ENCODE data around the gene YY1. TPM values are rescaled to one million over a fixed set of nuclear protein-coding genes. Genes with fewer than 3 reads are reported as not detected.

YY1 gene
- total and polyA plus RNA-seq, 2 experiments from 2014 or later = 32.6 to 58.5 TPM

DNA sequence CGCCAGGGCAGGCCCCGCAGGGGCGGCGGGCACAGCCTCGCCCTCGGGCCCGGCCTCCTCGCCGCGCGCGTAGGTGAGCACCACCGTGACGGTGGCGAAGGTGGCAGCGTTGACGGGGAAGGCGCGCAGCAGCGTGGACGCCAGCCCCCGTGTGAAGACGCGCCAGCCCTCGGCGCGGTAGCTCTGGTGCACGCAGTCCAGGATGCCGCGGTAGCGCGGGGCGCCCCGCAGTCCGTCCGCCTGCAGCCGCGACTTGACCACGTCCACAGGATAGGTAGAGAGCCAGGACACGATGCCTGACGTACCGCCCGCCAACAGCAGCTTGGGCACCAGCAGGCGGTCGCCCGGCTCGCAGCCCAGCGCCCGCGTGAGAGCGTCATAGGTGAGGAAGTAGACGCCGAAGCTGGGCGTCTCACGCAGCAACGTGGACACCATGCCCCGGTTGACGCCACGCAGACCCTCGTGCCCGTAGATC lies 53.4 kb downstream of the YY1 start:
- no peaks in the 10 kb centered on the region for H4K20me1 ChIP-seq (ENCODE audit: insufficient read depth, poor library complexity, severe bottlenecking)
- H2AFZ ChIP-seq = no peak overlapping the region
- peaks cover 5% of the 10 kb centered on the region for H3K4me1 ChIP-seq (ENCODE audit: insufficient read depth)
- 98% methylated on average over 30 of the region's 61 CpGs for WGBS (ENCODE audit: low lambda C conversion rate, missing lambda C conversion rate)
- H3K27ac ChIP-seq = no peak overlapping the region
- no peaks in the 10 kb centered on the region for H3K36me3 ChIP-seq (replicated peaks; ENCODE audit: insufficient read depth, low read depth)
- no peak for DNase-seq (ENCODE audit: low spot score)
- no peaks in the 10 kb centered on the region for H3K27me3 ChIP-seq
- no peaks in the 10 kb centered on the region for H3K9me2 ChIP-seq (replicated peaks; ENCODE audit: insufficient read depth)
- no peaks in the 10 kb centered on the region for H3K9me3 ChIP-seq (ENCODE audit: low read depth)
- H3K79me2 ChIP-seq = peaks cover 2% of the 10 kb centered on the region
- no peak overlapping the region for H3K4me3 ChIP-seq
- no peak for TF ChIP-seq EZH2phosphoT487 (IDR thresholded peaks at IDR 0.05; ENCODE audit: low read depth, severe bottlenecking, unreplicated experiment)
- TF ChIP-seq EZH2 (IDR thresholded peaks at IDR 0.05; ENCODE audit: borderline replicate concordance) = no peak
- TF ChIP-seq, protein P1, sequence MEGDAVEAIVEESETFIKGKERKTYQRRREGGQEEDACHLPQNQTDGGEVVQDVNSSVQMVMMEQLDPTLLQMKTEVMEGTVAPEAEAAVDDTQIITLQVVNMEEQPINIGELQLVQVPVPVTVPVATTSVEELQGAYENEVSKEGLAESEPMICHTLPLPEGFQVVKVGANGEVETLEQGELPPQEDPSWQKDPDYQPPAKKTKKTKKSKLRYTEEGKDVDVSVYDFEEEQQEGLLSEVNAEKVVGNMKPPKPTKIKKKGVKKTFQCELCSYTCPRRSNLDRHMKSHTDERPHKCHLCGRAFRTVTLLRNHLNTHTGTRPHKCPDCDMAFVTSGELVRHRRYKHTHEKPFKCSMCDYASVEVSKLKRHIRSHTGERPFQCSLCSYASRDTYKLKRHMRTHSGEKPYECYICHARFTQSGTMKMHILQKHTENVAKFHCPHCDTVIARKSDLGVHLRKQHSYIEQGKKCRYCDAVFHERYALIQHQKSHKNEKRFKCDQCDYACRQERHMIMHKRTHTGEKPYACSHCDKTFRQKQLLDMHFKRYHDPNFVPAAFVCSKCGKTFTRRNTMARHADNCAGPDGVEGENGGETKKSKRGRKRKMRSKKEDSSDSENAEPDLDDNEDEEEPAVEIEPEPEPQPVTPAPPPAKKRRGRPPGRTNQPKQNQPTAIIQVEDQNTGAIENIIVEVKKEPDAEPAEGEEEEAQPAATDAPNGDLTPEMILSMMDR (IDR thresholded peaks at IDR 0.05; ENCODE audit: poor library complexity) = no peak
- H3K4me2 ChIP-seq = no peak overlapping the region

DNA sequence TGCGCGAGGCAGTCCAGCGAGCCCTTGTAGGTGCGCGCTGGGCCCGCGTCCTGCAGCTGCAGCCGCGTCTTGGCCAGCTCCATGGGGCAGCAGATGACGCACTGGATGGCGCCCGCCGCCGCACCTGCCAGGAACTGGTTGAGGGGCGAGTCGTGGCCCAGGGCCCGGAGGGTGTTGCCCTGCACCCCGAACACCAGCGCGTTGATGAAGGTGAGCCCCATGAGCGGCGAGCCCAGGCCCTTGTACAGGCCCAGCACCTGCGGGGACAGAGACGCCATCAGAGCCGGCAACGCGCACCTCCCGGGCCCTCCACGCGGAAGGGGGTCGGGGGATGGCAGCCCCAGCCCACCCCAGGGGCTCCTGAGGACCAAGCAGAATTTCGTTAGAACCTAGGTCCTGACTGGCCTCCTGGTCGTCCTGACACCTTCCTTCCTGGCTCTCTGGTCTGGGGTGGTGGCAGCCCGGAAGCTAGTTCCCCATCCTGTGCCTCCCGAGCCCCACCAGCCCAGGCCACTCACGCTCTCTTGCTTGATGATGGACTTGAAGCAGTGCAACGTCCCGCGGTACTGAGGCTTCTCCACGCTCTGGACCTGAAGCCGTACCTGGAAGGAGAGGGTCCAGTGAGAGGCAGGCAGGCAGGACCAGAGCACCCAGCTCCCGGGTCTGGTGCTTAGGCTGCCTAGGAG lies 54.0 kb downstream of the YY1 start:
- Histone ChIP-seq H3K9me3 (ENCODE audit: low read depth) (no peaks in the 10 kb centered on the region), H3K27ac (no peak overlapping the region), H3K27me3 (no peaks in the 10 kb centered on the region), H3K9me2 (replicated peaks; ENCODE audit: insufficient read depth) (no peaks in the 10 kb centered on the region), H3K4me1 (ENCODE audit: insufficient read depth) (peaks cover 7% of the 10 kb centered on the region), H4K20me1 (ENCODE audit: insufficient read depth, poor library complexity, severe bottlenecking) (no peaks in the 10 kb centered on the region), H3K4me3 (no peak overlapping the region), H3K79me2 (peaks cover 4% of the 10 kb centered on the region), H3K4me2 (no peak overlapping the region), H3K36me3 (replicated peaks; ENCODE audit: insufficient read depth, low read depth) (no peaks in the 10 kb centered on the region), H2AFZ (no peak overlapping the region)
- WGBS (ENCODE audit: low lambda C conversion rate, missing lambda C conversion rate) = 97% methylated on average over 39 of the region's 42 CpGs
- TF ChIP-seq, protein P1 (IDR thresholded peaks at IDR 0.05; ENCODE audit: poor library complexity) = no peak
- TF ChIP-seq EZH2phosphoT487 (IDR thresholded peaks at IDR 0.05; ENCODE audit: low read depth, severe bottlenecking, unreplicated experiment) = no peak
- TF ChIP-seq EZH2 (IDR thresholded peaks at IDR 0.05; ENCODE audit: borderline replicate concordance) = no peak
- no peak for DNase-seq (ENCODE audit: low spot score)

DNA sequence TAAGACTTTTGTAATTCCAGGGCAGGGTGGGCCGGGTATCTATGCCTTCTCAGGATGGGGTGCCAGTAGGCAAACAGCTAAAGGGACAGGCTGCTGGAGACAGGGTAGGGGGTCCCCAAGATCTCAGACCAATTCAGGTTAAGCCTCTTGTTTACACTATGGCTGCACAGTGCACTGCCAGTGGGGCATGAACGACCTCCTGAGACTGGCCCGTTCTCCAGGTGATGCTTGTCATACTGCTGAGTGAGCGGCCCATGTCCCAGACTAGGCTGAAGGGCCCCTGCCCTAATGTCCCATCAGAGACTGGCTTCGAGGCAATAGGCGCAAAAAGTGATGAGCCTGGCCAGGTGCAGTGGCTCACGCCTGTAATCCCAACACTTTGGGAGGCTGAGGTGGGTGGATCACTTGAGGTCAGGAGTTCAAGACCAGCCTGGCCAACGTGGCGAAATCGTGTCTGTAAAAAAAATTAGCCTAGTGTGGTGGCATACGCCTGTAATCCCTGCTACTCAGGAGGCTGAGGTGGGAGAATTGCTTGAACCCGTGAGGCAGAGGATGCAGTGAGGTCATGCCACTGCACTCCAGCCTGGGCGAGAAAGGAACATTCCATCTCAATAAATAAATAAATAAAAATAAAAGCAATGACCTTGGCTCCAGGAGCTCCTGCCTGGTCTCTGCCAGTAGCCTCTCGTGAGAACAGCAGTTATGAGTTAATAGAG lies 54.7 kb downstream of the YY1 start:
- H3K27ac ChIP-seq = no peak overlapping the region
- WGBS (ENCODE audit: low lambda C conversion rate, missing lambda C conversion rate) = 90% methylated on average over 14 of the region's 14 CpGs
- no peaks in the 10 kb centered on the region for H3K27me3 ChIP-seq
- no peak overlapping the region for H3K4me3 ChIP-seq
- H3K9me3 ChIP-seq (ENCODE audit: low read depth) = no peaks in the 10 kb centered on the region
- H4K20me1 ChIP-seq (ENCODE audit: insufficient read depth, poor library complexity, severe bottlenecking) = no peaks in the 10 kb centered on the region
- no peaks in the 10 kb centered on the region for H3K36me3 ChIP-seq (replicated peaks; ENCODE audit: insufficient read depth, low read depth)
- H3K4me1 ChIP-seq (ENCODE audit: insufficient read depth) = peaks cover 7% of the 10 kb centered on the region
- H3K9me2 ChIP-seq (replicated peaks; ENCODE audit: insufficient read depth) = no peaks in the 10 kb centered on the region
- no peak for DNase-seq (ENCODE audit: low spot score)
- no peak for TF ChIP-seq EZH2phosphoT487 (IDR thresholded peaks at IDR 0.05; ENCODE audit: low read depth, severe bottlenecking, unreplicated experiment)
- TF ChIP-seq, protein P1 (IDR thresholded peaks at IDR 0.05; ENCODE audit: poor library complexity) = no peak
- no peak for TF ChIP-seq EZH2 (IDR thresholded peaks at IDR 0.05; ENCODE audit: borderline replicate concordance)
- no peak overlapping the region for H3K4me2 ChIP-seq
- no peak overlapping the region for H2AFZ ChIP-seq
- peaks cover 6% of the 10 kb centered on the region for H3K79me2 ChIP-seq
